Measurements from ENCODE around the gene TMEM132E. TPM values are rescaled to one million over a fixed set of nuclear protein-coding genes. Genes with fewer than 3 reads are reported as not detected.

The TMEM132E gene
- total and polyA plus RNA-seq, 2 experiments from 2014 or later = 0.27 to 0.98 TPM

- Histone ChIP-seq H3K4me2 (no peak overlapping the region), H3K4me1 (ENCODE audit: insufficient read depth) (no peaks in the 10 kb centered on the region), H3K9me2 (replicated peaks; ENCODE audit: insufficient read depth) (no peaks in the 10 kb centered on the region), H3K4me3 (no peak overlapping the region), H3K27ac (no peak overlapping the region), H3K36me3 (replicated peaks; ENCODE audit: insufficient read depth, low read depth) (no peaks in the 10 kb centered on the region), H3K79me2 (no peaks in the 10 kb centered on the region), H3K27me3 (peaks cover 39% of the 10 kb centered on the region), H4K20me1 (ENCODE audit: insufficient read depth, poor library complexity, severe bottlenecking) (no peaks in the 10 kb centered on the region), H2AFZ (no peak overlapping the region), H3K9me3 (ENCODE audit: low read depth) (no peaks in the 10 kb centered on the region)
- DNase-seq (ENCODE audit: low spot score) = peak; percentile 18
- WGBS (ENCODE audit: low lambda C conversion rate, missing lambda C conversion rate) = 71% methylated on average over 2 of the region's 2 CpGs
- no peak for TF ChIP-seq EZH2phosphoT487 (IDR thresholded peaks at IDR 0.05; ENCODE audit: low read depth, severe bottlenecking, unreplicated experiment)
- TF ChIP-seq EZH2 (IDR thresholded peaks at IDR 0.05; ENCODE audit: borderline replicate concordance) = no peak
- peak; percentile 26 for TF ChIP-seq CTCF (IDR thresholded peaks at IDR 0.05; ENCODE audit: poor library complexity)
Measured at GRCh38 chr17:34562387-34562786, 17.0 kb upstream of the TMEM132E start.

GRCh38 chr17:34565713-34566112 is 13.7 kb upstream of the TMEM132E start:
- H3K36me3 ChIP-seq (replicated peaks; ENCODE audit: insufficient read depth, low read depth) = no peaks in the 10 kb centered on the region
- H4K20me1 ChIP-seq (ENCODE audit: insufficient read depth, poor library complexity, severe bottlenecking) = no peaks in the 10 kb centered on the region
- 85% methylated on average over 1 of the region's 1 CpG for WGBS (ENCODE audit: low lambda C conversion rate, missing lambda C conversion rate)
- no peaks in the 10 kb centered on the region for H3K9me2 ChIP-seq (replicated peaks; ENCODE audit: insufficient read depth)
- no peak overlapping the region for H3K4me2 ChIP-seq
- no peaks in the 10 kb centered on the region for H3K9me3 ChIP-seq (ENCODE audit: low read depth)
- no peak overlapping the region for H2AFZ ChIP-seq
- H3K4me1 ChIP-seq (ENCODE audit: insufficient read depth) = no peaks in the 10 kb centered on the region
- no peak for DNase-seq (ENCODE audit: low spot score)
- no peak overlapping the region for H3K27ac ChIP-seq
- H3K79me2 ChIP-seq = no peaks in the 10 kb centered on the region
- H3K4me3 ChIP-seq = no peak overlapping the region
- H3K27me3 ChIP-seq = peaks cover 45% of the 10 kb centered on the region
- TF ChIP-seq CTCF (IDR thresholded peaks at IDR 0.05; ENCODE audit: poor library complexity) (no peak), EZH2phosphoT487 (IDR thresholded peaks at IDR 0.05; ENCODE audit: low read depth, severe bottlenecking, unreplicated experiment) (no peak), EZH2 (IDR thresholded peaks at IDR 0.05; ENCODE audit: borderline replicate concordance) (no peak)

- 88% methylated on average over 4 of the region's 4 CpGs for WGBS (ENCODE audit: low lambda C conversion rate, missing lambda C conversion rate)
- H3K79me2 ChIP-seq = no peaks in the 10 kb centered on the region
- H3K36me3 ChIP-seq (replicated peaks; ENCODE audit: insufficient read depth, low read depth) = no peaks in the 10 kb centered on the region
Measured at GRCh38 chr17:34566201-34566600, 13.2 kb upstream of the TMEM132E start.

More at GRCh38 chr17:34566201-34566600, 13.2 kb upstream of the TMEM132E start:
- Histone ChIP-seq H2AFZ (no peak overlapping the region), H3K4me1 (ENCODE audit: insufficient read depth) (no peaks in the 10 kb centered on the region), H3K4me2 (no peak overlapping the region), H4K20me1 (ENCODE audit: insufficient read depth, poor library complexity, severe bottlenecking) (no peaks in the 10 kb centered on the region), H3K9me2 (replicated peaks; ENCODE audit: insufficient read depth) (no peaks in the 10 kb centered on the region), H3K4me3 (no peak overlapping the region), H3K27me3 (peaks cover 45% of the 10 kb centered on the region), H3K27ac (no peak overlapping the region), H3K9me3 (ENCODE audit: low read depth) (no peaks in the 10 kb centered on the region)
- no peak for DNase-seq (ENCODE audit: low spot score)
- TF ChIP-seq EZH2 (IDR thresholded peaks at IDR 0.05; ENCODE audit: borderline replicate concordance) (no peak), CTCF (IDR thresholded peaks at IDR 0.05; ENCODE audit: poor library complexity) (no peak), EZH2phosphoT487 (IDR thresholded peaks at IDR 0.05; ENCODE audit: low read depth, severe bottlenecking, unreplicated experiment) (no peak)
